ENCODE measurements around the gene TPX2.

- TF ChIP-seq ZNF558 (tag by site-specific recombination; IDR thresholded peaks at IDR 0.05) (no peak), TCF7L2 (IDR thresholded peaks at IDR 0.05; ENCODE audit: borderline replicate concordance, low read depth, low read length) (no peak), ZEB2 (tag by site-specific recombination; IDR thresholded peaks at IDR 0.05) (no peak), CTCF (tag by site-specific recombination; IDR thresholded peaks at IDR 0.05) (no peak), MZF1 (tag by site-specific recombination; IDR thresholded peaks at IDR 0.05; ENCODE audit: borderline replicate concordance) (no peak), PBX3 (CRISPR knock-in tag; IDR thresholded peaks at IDR 0.05) (no peak), ZFP41 (tag by site-specific recombination; IDR thresholded peaks at IDR 0.05; ENCODE audit: borderline replicate concordance) (no peak), AEBP2 (tag by site-specific recombination; IDR thresholded peaks at IDR 0.05; ENCODE audit: borderline replicate concordance) (no peak), ZNF223 (tag by site-specific recombination; IDR thresholded peaks at IDR 0.05) (no peak), KLF16 (tag by site-specific recombination; IDR thresholded peaks at IDR 0.05) (no peak), ZNF140 (tag by site-specific recombination; IDR thresholded peaks at IDR 0.05) (no peak), SP2 (tag by site-specific recombination; IDR thresholded peaks at IDR 0.05) (no peak), ZNF138 (tag by site-specific recombination; IDR thresholded peaks at IDR 0.05; ENCODE audit: borderline replicate concordance) (no peak)
These were observed 22.1 kb upstream of the TPX2 start for GRCh38 chr20:31716818-31717477.
